Measurements from ENCODE around the gene SMIM24.
A peak's percentile ranks its signal among the peaks of the same experiment; 100 is the strongest.
"Not testable (repeated sequence)": the region's sequence is repeated elsewhere in the genome, so short reads cannot be mapped to it uniquely, and the experiment has no call there.

SMIM24 gene

GRCh38 chr19:3517638-3518037, 37.3 kb upstream of the SMIM24 start:
- no peak for DNase-seq

- DNase-seq = no peak
Observed at GRCh38 chr19:3516675-3517207, 36.4 kb upstream of the SMIM24 start.

- DNase-seq = no peak
Observed at GRCh38 chr19:3515891-3516422, 35.6 kb upstream of the SMIM24 start.

- no peak for DNase-seq
Observed at GRCh38 chr19:3514930-3515329, 34.6 kb upstream of the SMIM24 start.

GRCh38 chr19:3513229-3514140, 33.2 kb upstream of the SMIM24 start:
- no peak for DNase-seq

- DNase-seq = no peak
Observed at GRCh38 chr19:3512562-3513228, 32.4 kb upstream of the SMIM24 start.

- DNase-seq = no peak
Observed at GRCh38 chr19:3511506-3512251, 31.4 kb upstream of the SMIM24 start.

GRCh38 chr19:3510727-3511126, 30.4 kb upstream of the SMIM24 start:
- no peak for DNase-seq

GRCh38 chr19:3509566-3509989, 29.3 kb upstream of the SMIM24 start:
- DNase-seq = no peak

- DNase-seq = no peak
Observed at GRCh38 chr19:3508771-3509535, 28.6 kb upstream of the SMIM24 start.

GRCh38 chr19:3508121-3508661, 27.9 kb upstream of the SMIM24 start:
- not testable (repeated sequence) for DNase-seq

- DNase-seq = peak; percentile 43
Observed at GRCh38 chr19:3507371-3508120, 27.2 kb upstream of the SMIM24 start.

GRCh38 chr19:3506384-3507340, 26.3 kb upstream of the SMIM24 start:
- DNase-seq = peak; percentile 37

- DNase-seq = peak; percentile 87
Observed at GRCh38 chr19:3505598-3506383, 25.5 kb upstream of the SMIM24 start, which contains the start of gene FZR1. Gene FZR1 (plus strand): TSS chr19:3506311. CDS start chr19:3522990, 16,679 bp downstream.

- no peak for DNase-seq
Observed at GRCh38 chr19:3504735-3505134, 24.4 kb upstream of the SMIM24 start.

GRCh38 chr19:3503036-3503572, 22.8 kb upstream of the SMIM24 start:
- no peak for DNase-seq

- no peak for DNase-seq
Observed at GRCh38 chr19:3501780-3502179, 21.5 kb upstream of the SMIM24 start.

All from right kidney (tissue), 1 donor.